Ishikawa (cell line): ENCODE results near the gene QSOX1.

Experiments
- CEBPB ChIP-seq: IDR thresholded peaks from 2 replicates; pipeline ENCODE4 v1.6.1; 2012
- CREB1 ChIP-seq: IDR thresholded peaks from 2 replicates; pipeline ENCODE4 v1.6.1; 2012; ENCODE audit warnings: low read depth
- EP300 ChIP-seq: IDR thresholded peaks from 2 replicates; pipeline ENCODE4 v1.6.1; 2012; ENCODE audit warnings: borderline replicate concordance
- MAX ChIP-seq: IDR thresholded peaks from 2 replicates; pipeline ENCODE4 v1.6.1; 2012
- RAD21 ChIP-seq: IDR thresholded peaks from 2 replicates; pipeline ENCODE4 v1.6.1; 2012; ENCODE audit warnings: low read depth
- REST ChIP-seq: IDR thresholded peaks from 2 replicates; pipeline ENCODE4 v1.6.1; 2012; ENCODE audit warnings: low read depth, mild to moderate bottlenecking
- TAF1 ChIP-seq: IDR thresholded peaks from 2 replicates; pipeline ENCODE4 v1.6.1; 2012; ENCODE audit warnings: low read depth, mild to moderate bottlenecking
- TCF12 ChIP-seq: IDR thresholded peaks from 2 replicates; pipeline ENCODE4 v1.6.1; 2012; ENCODE audit warnings: low read depth
- TEAD4 ChIP-seq: IDR thresholded peaks from 2 replicates; pipeline ENCODE4 v1.6.1; 2012
- USF1 ChIP-seq: IDR thresholded peaks from 2 replicates; pipeline ENCODE4 v1.6.1; 2012
- YY1 ChIP-seq: IDR thresholded peaks from 2 replicates; pipeline ENCODE4 v1.6.1; 2012; ENCODE audit warnings: low read depth
- ZBTB7A ChIP-seq: IDR thresholded peaks from 2 replicates; pipeline ENCODE4 v1.6.1; 2012; ENCODE audit warnings: low read depth

GRCh38 chr1:180247580-180247979, 92.9 kb downstream of the QSOX1 start:
- TF ChIP-seq TEAD4 (no peak), RAD21 (no peak), TCF12 (no peak), EP300 (no peak), MAX (no peak), YY1 (no peak), REST (no peak), TAF1 (no peak), CEBPB (no peak), USF1 (no peak), ZBTB7A (no peak), CREB1 (no peak)
